Neural cell (in vitro differentiated cells): ENCODE measurements around the gene TTC21A.

Experiments
- CTCF ChIP-seq: fragments of 450-650 bp; IDR thresholded peaks from 2 replicates; pipeline ENCODE4 v1.5.1; 2014; ENCODE audit warnings: antibody characterized with exemption, mild to moderate bottlenecking, moderate library complexity; ENCODE audit not compliant: poor library complexity, severe bottlenecking
- EP300 ChIP-seq: fragments of 450-650 bp; conservative IDR thresholded peaks from 2 replicates; pipeline ENCODE4 v1.6.1; 2014; ENCODE audit warnings: antibody characterized with exemption, mild to moderate bottlenecking, moderate library complexity; ENCODE audit not compliant: poor library complexity, severe bottlenecking
- EZH2 ChIP-seq: fragments of 200-600, 300-800 bp; shearing (Covaris generic), sonication (generic); IDR thresholded peaks from 2 replicates; pipeline ENCODE4 v1.6.1; 2014; ENCODE audit warnings: antibody characterized with exemption, low read length, borderline replicate concordance, mild to moderate bottlenecking; ENCODE audit not compliant: insufficient read depth, poor library complexity, severe bottlenecking
- POLR2AphosphoS5 ChIP-seq: IDR thresholded peaks from 2 replicates; pipeline ENCODE4 v1.6.1; 2012
- RAD21 ChIP-seq: fragments of 450-650 bp; conservative IDR thresholded peaks from 2 replicates; pipeline ENCODE4 v1.6.1; 2014; ENCODE audit warnings: antibody characterized with exemption, mild to moderate bottlenecking, moderate library complexity
- REST ChIP-seq: IDR thresholded peaks from 2 replicates; pipeline ENCODE4 v1.6.1; 2012; ENCODE audit warnings: borderline replicate concordance

- no peak for TF ChIP-seq EP300
- TF ChIP-seq CTCF = no peak
- TF ChIP-seq RAD21 = no peak
- TF ChIP-seq EZH2 = no peak
- TF ChIP-seq POLR2AphosphoS5 = no peak
- TF ChIP-seq REST = no peak
Measured at GRCh38 chr3:39158148-39158715, 50.8 kb downstream of the TTC21A start.
